OCI-LY7 (cell line): ENCODE results near the gene LONRF3.

ENCODE experiments used
- EZH2phosphoT487 ChIP-seq: fragments of 200-600 bp; sonication (generic); IDR thresholded peaks from 2 replicates; pipeline ENCODE4 v1.6.1; 2018; ENCODE audit warnings: low read depth, borderline replicate concordance, mild to moderate bottlenecking, mixed run types, antibody characterized with exemption, low read length, moderate library complexity, mixed read lengths
- TF ChIP-seq, protein P1 (sequence below): fragments of 200-600 bp; sonication (generic); conservative IDR thresholded peaks from 2 replicates; pipeline ENCODE4 v1.5.1; 2014; ENCODE audit warnings: mild to moderate bottlenecking, antibody characterized with exemption, low read length, moderate library complexity, mixed read lengths

DNA sequence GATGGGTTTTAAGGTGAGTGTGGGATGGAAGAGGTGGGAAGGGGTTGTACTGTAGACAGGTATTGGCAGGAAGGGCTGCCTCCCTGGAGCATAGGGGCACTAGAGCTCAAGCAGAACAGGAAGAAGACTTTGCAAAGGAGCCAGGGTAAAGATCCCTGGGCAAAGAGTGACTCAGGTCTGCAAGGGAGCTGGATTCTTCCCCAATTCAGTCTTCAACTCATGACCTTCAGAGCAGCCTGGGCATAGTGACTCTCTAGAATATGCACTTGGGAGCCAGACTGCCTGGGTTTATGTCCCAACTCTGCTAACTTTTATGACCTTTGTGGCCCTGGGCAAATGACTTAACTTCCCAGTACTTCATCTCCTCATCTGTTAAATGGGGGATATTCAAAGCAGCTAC, 4.0 kb downstream of the LONRF3 start:
- TF ChIP-seq, protein P1, sequence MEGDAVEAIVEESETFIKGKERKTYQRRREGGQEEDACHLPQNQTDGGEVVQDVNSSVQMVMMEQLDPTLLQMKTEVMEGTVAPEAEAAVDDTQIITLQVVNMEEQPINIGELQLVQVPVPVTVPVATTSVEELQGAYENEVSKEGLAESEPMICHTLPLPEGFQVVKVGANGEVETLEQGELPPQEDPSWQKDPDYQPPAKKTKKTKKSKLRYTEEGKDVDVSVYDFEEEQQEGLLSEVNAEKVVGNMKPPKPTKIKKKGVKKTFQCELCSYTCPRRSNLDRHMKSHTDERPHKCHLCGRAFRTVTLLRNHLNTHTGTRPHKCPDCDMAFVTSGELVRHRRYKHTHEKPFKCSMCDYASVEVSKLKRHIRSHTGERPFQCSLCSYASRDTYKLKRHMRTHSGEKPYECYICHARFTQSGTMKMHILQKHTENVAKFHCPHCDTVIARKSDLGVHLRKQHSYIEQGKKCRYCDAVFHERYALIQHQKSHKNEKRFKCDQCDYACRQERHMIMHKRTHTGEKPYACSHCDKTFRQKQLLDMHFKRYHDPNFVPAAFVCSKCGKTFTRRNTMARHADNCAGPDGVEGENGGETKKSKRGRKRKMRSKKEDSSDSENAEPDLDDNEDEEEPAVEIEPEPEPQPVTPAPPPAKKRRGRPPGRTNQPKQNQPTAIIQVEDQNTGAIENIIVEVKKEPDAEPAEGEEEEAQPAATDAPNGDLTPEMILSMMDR: no peak
- TF ChIP-seq EZH2phosphoT487: no peak
